K562 (cell line): ENCODE measurements around the gene OR6V1. TPM values are rescaled to one million over a fixed set of nuclear protein-coding genes. Genes with fewer than 3 reads are reported as not detected.

Source experiments
- ATAC-seq: fragments of 200-7000 bp; cut with Tn5 transposase; 3 replicates; pipeline ENCODE4 v1.9.1; 2020; ENCODE audit warnings: moderate library complexity
- BruUV-seq: library from RNA; stranded (reverse); fragments of 400-500 nt; replicated peaks from 2 replicates; lab custom pipeline; 2021; lab: Mats Ljungman, UMichigan
- CTCF ChIA-PET: fragments of 300-600 bp; formaldehyde crosslinking; extraction: SDS; loops from one replicate; lab custom pipeline; 2021; ENCODE audit warnings: low intra/inter-chr PET ratio; lab: Yijun Ruan, JAX
- POLR2A ChIA-PET: fragments of 300-600, 350-650 bp; sonication (Branson Sonifier 250); formaldehyde crosslinking; extraction: SDS; loops from one replicate; lab custom pipeline; 2021; ENCODE audit warnings: antibody characterized with exemption, inconsistent platforms; lab: Yijun Ruan, JAX
- DNase-seq, 4 experiments: peaks; one replicate each; pipeline versions ENCODE4 v3.0.0 to v3.0.0-alpha.2; 2011 to 2018; ENCODE audit warnings: low spot score in 3 of 4, mixed read lengths in 3 of 4; ENCODE audit errors: extremely low read depth in 1 of 4
- FAIRE-seq: peaks from 2 replicates; lab custom pipeline; 2011; peaks lifted over from hg19 to GRCh38; lab: Jason Lieb, UNC
- H2AFZ ChIP-seq: 2 replicates; pipeline ENCODE4 v1.6.0; 2011; ENCODE audit warnings: low read depth, low read length, control low read depth, inconsistent platforms
- H3K27ac ChIP-seq: fragments of 200-600 bp; 3 replicates; pipeline ENCODE4 v1.8.0; 2011; ENCODE audit warnings: low read depth, mild to moderate bottlenecking, control low read depth, inconsistent platforms, low read length, moderate library complexity, mixed read lengths; ENCODE audit errors: extremely low read depth
- H3K27me3 ChIP-seq, 2 experiments: fragments of 300-600 bp in 1 of 2; 2 replicates in 1 of 2; 3 replicates in 1 of 2; pipeline versions ENCODE4 v1.6.0 to v1.8.0; 2011; ENCODE audit warnings: inconsistent platforms in 2 of 2, low read length in 2 of 2, mild to moderate bottlenecking in 1 of 2, mixed read lengths in 1 of 2, moderate library complexity in 1 of 2; ENCODE audit not compliant: control insufficient read depth in 2 of 2, insufficient read depth in 2 of 2
- H3K36me3 ChIP-seq: fragments of 300-600 bp; 3 replicates; pipeline ENCODE4 v1.8.0; 2011; ENCODE audit warnings: mild to moderate bottlenecking, low read length, inconsistent platforms; ENCODE audit not compliant: control insufficient read depth, insufficient read depth
- H3K4me1 ChIP-seq, 2 experiments: fragments of 200-600 bp in 1 of 2; replicated peaks in 1 of 2; 2 replicates in 1 of 2; 3 replicates in 1 of 2; pipeline versions ENCODE4 v1.5.1 to v1.8.0; 2011; ENCODE audit warnings: inconsistent platforms in 2 of 2, low read length in 2 of 2, mild to moderate bottlenecking in 1 of 2, mixed read lengths in 1 of 2, moderate library complexity in 1 of 2; ENCODE audit not compliant: control insufficient read depth in 2 of 2, insufficient read depth in 2 of 2
- H3K4me2 ChIP-seq: 2 replicates; pipeline ENCODE4 v1.6.1; 2011; ENCODE audit warnings: low read length, control low read depth, inconsistent platforms, mixed read lengths; ENCODE audit not compliant: insufficient read depth
- H3K4me3 ChIP-seq: fragments of 200-600 bp; sonication (generic), shearing (Covaris generic); 2 replicates; pipeline ENCODE4 v1.5.1; 2016; ENCODE audit warnings: control low read depth, inconsistent platforms
- H3K79me2 ChIP-seq: fragments of 200-600 bp; 3 replicates; pipeline ENCODE4 v1.8.0; 2011; ENCODE audit warnings: low read length, inconsistent platforms; ENCODE audit not compliant: control insufficient read depth, insufficient read depth
- H3K9ac ChIP-seq, 2 experiments: 2 replicates each; pipeline versions ENCODE4 v1.6.0 to v1.6.1; 2011; ENCODE audit warnings: low read depth in 2 of 2, low read length in 2 of 2, control low read depth in 1 of 2, inconsistent platforms in 1 of 2, mild to moderate bottlenecking in 1 of 2, mixed read lengths in 1 of 2; ENCODE audit not compliant: insufficient read depth in 1 of 2
- H3K9me1 ChIP-seq: one replicate; pipeline ENCODE4 v1.6.0; 2011; ENCODE audit warnings: inconsistent platforms, mild to moderate bottlenecking, low read length, moderate library complexity; ENCODE audit not compliant: control insufficient read depth, insufficient read depth
- H3K9me3 ChIP-seq: replicated peaks from 2 replicates; pipeline ENCODE4 v1.5.1; 2011; ENCODE audit warnings: low read depth, low read length, inconsistent platforms; ENCODE audit not compliant: control insufficient read depth, insufficient read depth
- H4K20me1 ChIP-seq: replicated peaks from 2 replicates; pipeline ENCODE4 v1.6.1; 2011; ENCODE audit warnings: low read length, inconsistent platforms, mixed read lengths; ENCODE audit not compliant: control insufficient read depth, insufficient read depth
- EHMT2 ChIP-seq: fragments of 450-650 bp; IDR thresholded peaks from 2 replicates; pipeline ENCODE4 v1.6.1; 2018; ENCODE audit warnings: antibody characterized with exemption
- RBM39 ChIP-seq: fragments of 200-400 bp; formaldehyde crosslinking; optimal IDR thresholded peaks from 2 replicates; pipeline ENCODE3; 2018; ENCODE audit warnings: low read depth, low read length
- RFX1 ChIP-seq: fragments of 450-650 bp; IDR thresholded peaks from 2 replicates; pipeline ENCODE4 v1.6.1; 2016; ENCODE audit warnings: mild to moderate bottlenecking, moderate library complexity
- TARDBP ChIP-seq: fragments of 450-650 bp; IDR thresholded peaks from 2 replicates; pipeline ENCODE4 v1.6.1; 2016
- WGBS: fragments of 100-300 bp; shearing (Covaris generic); methylation state at CpG from one replicate; pipeline ENCODE4 v1.1.6; 2016; ENCODE audit warnings: low coverage, mixed read lengths; ENCODE audit not compliant: insufficient coverage; ENCODE audit errors: missing lambda C conversion rate; 5-methylcytosine and 5-hydroxymethylcytosine counted together
- in situ Hi-C: fragments of 300-500 bp; cut with MboI; formaldehyde crosslinking; loops from 4 replicates; pipeline ENCODE4 v1.15.0; 2018; ENCODE audit warnings: inconsistent platforms, mixed read lengths
- intact Hi-C: fragments of 100-400 bp; cut with micrococcal nuclease; formaldehyde crosslinking; loops from 2 replicates; pipeline ENCODE4 v1.14.2; 2022
- polyA plus RNA-seq, 8 experiments: library from polyadenylated mRNA; depleted of rRNA in 4 of 8; stranded (reverse) in 5 of 8; unstranded in 3 of 8; fragments of >200 nt; fragmentation: Nextera tagmentation in 2 of 8; fragmentation: Illumina TruSeq in 1 of 8; extraction: Ambion mirVana in 2 of 8; extraction: Trizol in 1 of 8; gene quantifications; 2 replicates each; pipeline versions ENCODE4 v1.2.1 to v1.2.3, GENCODE V29; 2011 to 2014; ENCODE audit warnings: inconsistent platforms in 1 of 8, missing spikeins in 1 of 8
- total RNA-seq, 7 experiments: library from RNA; depleted of rRNA in 6 of 7; stranded (reverse); fragments of >200 nt in 6 of 7; fragmentation: Illumina TruSeq in 2 of 7; extraction: Trizol in 2 of 7; gene quantifications; 2 replicates each; pipeline versions ENCODE4 v1.2.1 to v1.2.3, GENCODE V29; 2011 to 2021; ENCODE audit warnings: low replicate concordance in 1 of 7
- TF ChIP-seq, protein P1 (sequence below), 2 experiments: fragments of 250-450 bp in 1 of 2; fragments of 450-650 bp in 1 of 2; sonication (Bioruptor Pico) in 1 of 2; IDR thresholded peaks; 2 replicates each; pipeline versions ENCODE4 v1.6.1 to v1.8.0; 2016 to 2021; ENCODE audit warnings: mild to moderate bottlenecking in 2 of 2, moderate library complexity in 2 of 2, missing compliant biosample characterization in 1 of 2, missing genetic modification characterization in 1 of 2

OR6V1 gene
- total and polyA plus RNA-seq, 9 of the 15 experiments (the other 6 are each of a cell fraction or from before 2014, with no cell fraction given) = not detected

DNA sequence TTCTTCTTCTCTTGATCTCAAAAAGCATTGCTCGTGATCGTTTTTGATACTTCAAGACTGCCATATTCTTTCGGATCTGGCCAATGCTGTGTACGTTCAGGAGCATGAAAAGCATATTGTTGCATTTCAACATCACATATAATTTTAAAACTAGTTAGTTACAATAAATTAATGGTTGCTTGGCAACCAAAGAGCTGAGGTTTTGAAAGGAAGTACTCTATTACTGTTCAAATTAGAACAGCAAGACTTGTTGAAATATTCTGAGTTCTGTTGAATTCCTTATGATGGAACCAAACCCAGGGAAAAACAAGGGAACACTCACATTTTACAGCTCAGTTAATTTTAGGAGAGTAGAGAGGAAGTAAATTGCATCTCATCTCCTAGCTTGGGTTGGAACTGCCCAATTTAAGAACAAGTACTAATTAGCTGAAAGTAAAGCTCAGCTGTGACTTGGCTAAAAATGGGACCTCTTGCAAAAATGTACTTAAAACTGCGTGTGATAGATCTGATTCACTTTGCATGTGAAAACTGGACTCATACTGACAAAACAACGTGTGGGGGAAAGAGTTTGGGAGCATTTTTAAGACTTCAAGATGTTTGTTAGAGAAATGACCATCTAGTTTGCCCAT, 46.4 kb upstream of the OR6V1 start:
- no peak for ATAC-seq
- H3K27ac ChIP-seq = no peak overlapping the region
- FAIRE-seq = no peak
- no peaks in the 10 kb centered on the region for H3K79me2 ChIP-seq
- H3K27me3 ChIP-seq = peaks cover 9 to 19% of the 10 kb centered on the region in 2 experiments
- H3K9me1 ChIP-seq = no peaks in the 10 kb centered on the region
- in situ Hi-C loops (loop anchor here (25.0 kb wide), 1 partner anchor 368 kb away; no protein-coding TSS in a partner anchor), intact Hi-C loops (no loop called here)
- no peak overlapping the region for H3K9ac ChIP-seq
- no peak overlapping the region for H3K4me2 ChIP-seq
- TF ChIP-seq TARDBP = no peak
- TF ChIP-seq, protein P1, sequence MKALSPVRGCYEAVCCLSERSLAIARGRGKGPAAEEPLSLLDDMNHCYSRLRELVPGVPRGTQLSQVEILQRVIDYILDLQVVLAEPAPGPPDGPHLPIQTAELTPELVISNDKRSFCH (CRISPR knock-in tag; IDR thresholded peaks at IDR 0.05) = no peak
- TF ChIP-seq, protein P1 (tag; IDR thresholded peaks at IDR 0.05) = no peak
- TF ChIP-seq RFX1 = peak; percentile 51
- no peak for TF ChIP-seq RBM39
- TF ChIP-seq EHMT2 = no peak
- no peak overlapping the region for H2AFZ ChIP-seq
- no peaks in the 10 kb centered on the region for H3K36me3 ChIP-seq
- no TSS peak for BruUV-seq
- no peaks in the 10 kb centered on the region for H3K9me3 ChIP-seq
- H3K4me3 ChIP-seq = no peak overlapping the region
- under 1% methylated on average over 6 of the region's 6 CpGs for WGBS
- no peak for DNase-seq
- H3K4me1 ChIP-seq = peaks cover 0 to 4% of the 10 kb centered on the region in 2 experiments; a peak in 2 of 5 replicates
- CTCF ChIA-PET = interaction anchor here (1.1 to 11.1 kb wide), 3 partner anchors 125 to 208 kb away, joined by 3 to 222 read pairs (median 3); no protein-coding TSS in a partner anchor
- POLR2A ChIA-PET = no interaction called here
- no peaks in the 10 kb centered on the region for H4K20me1 ChIP-seq
